COLO668 (cell line): ENCODE results near the gene C5.
"Not testable (repeated sequence)": the region's sequence is repeated elsewhere in the genome, so short reads cannot be mapped to it uniquely, and the experiment has no call there.

Experiments used
- DNase-seq: peaks from one replicate; lab custom pipeline; 2025; ENCODE audit not compliant: unreplicated experiment; lab: John Stamatoyannopoulos, UW

Gene C5

GRCh38 chr9:121053544-121053943, 3.5 kb upstream of the C5 start:
- no peak for DNase-seq

- DNase-seq = no peak
Observed at GRCh38 chr9:121048618-121049017, 1.5 kb downstream of the C5 start.

GRCh38 chr9:121048175-121048574, 1.9 kb downstream of the C5 start:
- no peak for DNase-seq

DNA sequence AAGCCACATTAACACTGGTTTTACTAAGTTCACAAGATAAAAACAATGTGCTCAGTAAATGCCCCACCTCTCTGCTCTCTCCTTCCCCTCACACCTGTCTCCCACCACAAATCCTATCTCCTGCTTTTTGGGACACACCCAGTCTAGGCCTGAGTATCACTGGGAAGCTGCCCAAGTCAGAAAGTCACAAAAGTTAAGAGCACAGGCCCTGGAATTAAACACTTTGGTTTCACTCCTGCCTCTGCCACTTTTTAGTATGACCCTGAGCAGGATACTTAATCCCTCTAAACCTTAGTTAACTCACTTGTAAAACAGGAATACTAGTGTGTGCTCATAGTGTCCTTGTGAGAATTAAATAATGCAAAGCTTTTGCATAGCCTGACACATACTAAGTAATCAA, 11.3 kb downstream of the C5 start:
- DNase-seq = no peak

- DNase-seq = no peak
Observed at GRCh38 chr9:121038362-121038761, 11.7 kb downstream of the C5 start.

GRCh38 chr9:121035717-121036116, 14.4 kb downstream of the C5 start:
- DNase-seq = not testable (repeated sequence)

DNA sequence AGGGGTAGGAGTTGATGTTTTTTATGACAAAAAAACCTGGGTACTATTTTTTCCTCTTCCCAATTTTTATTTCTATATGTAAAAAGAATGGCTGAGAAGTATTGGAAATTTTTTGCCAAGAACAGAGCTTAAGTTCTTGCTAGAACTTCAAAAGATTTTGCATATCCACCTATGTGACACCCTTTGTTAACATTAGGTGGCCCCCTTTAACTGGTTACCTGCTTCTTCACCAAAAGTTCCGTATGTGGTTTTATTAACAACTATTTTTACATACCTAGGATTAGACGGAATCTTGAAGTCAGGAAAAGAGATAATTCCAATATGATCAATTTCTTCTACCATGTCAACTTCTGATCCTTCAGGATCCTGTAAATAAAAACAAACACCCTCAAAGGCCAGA, 15.5 kb downstream of the C5 start:
- DNase-seq = no peak

GRCh38 chr9:121029469-121029868, 20.6 kb downstream of the C5 start:
- DNase-seq = no peak

- not testable (repeated sequence) for DNase-seq
Observed at GRCh38 chr9:121028285-121028684, 21.8 kb downstream of the C5 start.

DNA sequence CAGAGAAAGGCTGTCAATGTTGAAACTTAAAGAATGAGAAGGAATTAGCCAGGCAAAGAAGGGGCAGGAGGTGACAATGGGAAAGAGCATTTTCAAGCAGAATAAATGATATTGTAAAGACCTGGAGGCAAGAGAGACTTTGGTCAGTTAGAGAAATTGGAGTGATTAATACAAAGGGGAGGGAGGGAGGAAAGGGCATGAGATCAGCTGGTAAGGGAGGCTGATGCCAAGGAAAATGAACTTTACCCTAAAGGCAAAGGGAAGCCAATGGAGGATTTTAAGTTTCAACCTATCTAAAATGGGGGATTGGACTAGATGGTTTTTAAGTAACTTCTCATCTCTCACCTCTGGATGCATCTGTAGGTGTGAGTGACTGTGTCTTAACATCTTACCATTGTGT, 23.3 kb downstream of the C5 start:
- DNase-seq = no peak

DNA sequence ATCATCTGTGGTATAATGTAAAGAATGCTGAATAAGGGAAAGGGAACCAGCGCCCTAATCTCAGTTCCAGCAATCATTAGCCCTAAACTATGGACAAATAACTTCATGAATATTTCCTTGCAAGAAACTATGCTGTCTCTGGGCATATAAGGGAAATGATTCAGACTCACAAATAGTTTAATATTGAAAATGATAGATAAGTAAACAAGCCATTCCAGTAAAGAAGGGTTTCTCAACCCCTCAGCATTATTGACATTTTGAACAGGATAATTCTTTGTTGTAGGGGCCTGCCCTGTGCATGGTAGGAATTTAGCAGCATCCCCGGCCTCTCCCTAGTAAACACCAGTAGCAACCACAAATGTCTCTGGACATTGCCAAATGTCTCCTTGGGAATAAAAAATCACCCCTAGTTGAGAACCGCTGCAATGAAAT, 23.8 kb downstream of the C5 start:
- no peak for DNase-seq

DNA sequence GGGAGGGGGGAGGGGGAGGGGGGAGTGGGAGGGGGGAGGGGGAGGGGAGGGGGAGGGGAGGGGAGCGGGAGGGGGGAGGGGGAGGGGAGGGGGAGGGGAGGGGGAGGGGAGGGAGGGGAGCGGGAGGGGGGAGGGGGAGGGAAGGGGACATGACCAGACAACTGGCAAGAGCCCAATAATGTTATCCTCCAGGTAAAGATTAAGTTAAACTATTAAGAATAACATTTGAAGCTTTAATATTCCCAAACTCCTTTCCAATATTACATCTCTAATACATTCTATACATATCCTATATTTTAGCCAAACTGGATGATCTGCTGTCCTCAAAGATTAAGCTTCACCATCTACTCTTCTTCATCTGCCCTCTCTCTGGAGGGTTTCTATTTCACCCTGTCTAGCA, 25.8 kb downstream of the C5 start:
- DNase-seq = no peak

GRCh38 chr9:121023064-121023463, 27.0 kb downstream of the C5 start:
- DNase-seq = no peak

DNA sequence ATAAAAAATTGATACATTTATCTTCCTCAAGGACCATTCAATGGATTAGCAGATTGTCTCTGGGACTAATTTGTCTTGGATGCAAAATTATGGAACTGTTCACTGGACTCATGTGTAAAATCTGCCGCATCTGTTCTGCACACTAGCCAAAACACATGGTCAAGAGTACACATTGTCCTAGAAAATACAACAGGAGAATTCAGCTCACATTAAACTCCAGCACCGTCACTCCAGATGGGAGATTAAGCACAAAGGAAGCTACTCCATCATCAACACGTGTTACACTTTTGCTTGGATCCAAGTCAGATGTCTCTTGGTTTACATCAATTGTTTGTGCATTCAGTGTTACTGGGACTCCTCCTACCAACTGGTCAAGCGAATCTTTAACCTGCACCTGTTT, 28.8 kb downstream of the C5 start:
- DNase-seq = no peak

GRCh38 chr9:121019273-121019672, 30.8 kb downstream of the C5 start:
- DNase-seq = no peak

GRCh38 chr9:121013911-121014310, 36.2 kb downstream of the C5 start:
- no peak for DNase-seq

DNA sequence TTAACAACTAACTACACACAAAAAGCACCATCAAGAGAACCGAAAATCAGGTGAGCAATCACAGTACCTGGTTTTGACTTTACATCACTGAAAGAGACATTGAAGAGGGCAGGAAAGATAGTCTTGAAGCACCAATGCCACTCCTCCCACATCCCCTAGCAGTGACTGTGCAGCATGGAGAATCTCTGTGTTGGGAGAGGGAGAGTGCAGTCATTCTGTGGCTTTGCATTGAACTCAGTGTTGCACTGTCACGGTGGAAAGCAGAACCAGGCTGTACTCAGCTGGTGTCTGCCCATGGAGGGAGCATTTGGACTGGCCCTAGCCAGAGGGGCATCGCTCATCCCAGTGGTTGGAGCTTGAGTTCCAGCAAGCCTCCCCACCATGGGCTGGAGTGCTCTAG, 40.4 kb downstream of the C5 start:
- no peak for DNase-seq

GRCh38 chr9:120999317-120999716, 50.8 kb downstream of the C5 start:
- no peak for DNase-seq

DNA sequence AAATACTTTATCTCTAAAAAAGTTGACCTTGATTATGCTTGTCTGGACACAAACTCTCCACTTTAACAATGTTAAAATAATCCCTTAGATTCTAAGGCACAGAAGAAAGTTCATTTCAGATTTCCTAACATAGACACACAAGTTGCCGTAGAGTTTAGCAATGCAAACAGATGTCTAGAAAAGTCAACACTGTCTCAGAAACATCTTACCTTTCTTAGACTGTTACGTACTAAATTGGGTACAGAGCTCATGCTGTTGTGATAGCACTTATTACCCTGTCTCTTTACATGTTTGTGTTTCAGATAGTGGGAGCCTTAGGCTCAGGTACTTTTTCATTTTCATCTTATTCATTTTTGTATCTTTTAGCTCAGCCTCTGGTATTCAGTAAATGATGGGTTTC, 52.0 kb downstream of the C5 start:
- DNase-seq = no peak

DNA sequence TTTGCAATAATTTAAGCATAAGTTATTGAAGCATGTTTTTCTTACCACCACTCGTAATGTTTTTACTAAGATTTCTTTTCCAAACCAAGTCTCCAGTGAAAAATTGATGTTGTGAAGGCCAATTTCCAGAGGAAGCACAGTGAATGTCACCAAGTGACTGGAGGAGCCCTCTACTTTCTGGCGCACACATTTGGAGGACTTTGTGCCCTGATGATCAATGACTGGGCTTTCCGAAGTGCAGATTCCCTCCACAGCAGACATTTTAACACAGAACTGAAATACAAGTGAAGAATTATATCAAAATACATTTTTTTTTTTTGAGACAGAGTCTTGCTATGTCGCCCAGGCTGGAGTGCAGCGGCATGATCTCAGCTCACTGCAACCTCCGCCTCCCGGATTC, 52.6 kb downstream of the C5 start:
- no peak for DNase-seq

DNA sequence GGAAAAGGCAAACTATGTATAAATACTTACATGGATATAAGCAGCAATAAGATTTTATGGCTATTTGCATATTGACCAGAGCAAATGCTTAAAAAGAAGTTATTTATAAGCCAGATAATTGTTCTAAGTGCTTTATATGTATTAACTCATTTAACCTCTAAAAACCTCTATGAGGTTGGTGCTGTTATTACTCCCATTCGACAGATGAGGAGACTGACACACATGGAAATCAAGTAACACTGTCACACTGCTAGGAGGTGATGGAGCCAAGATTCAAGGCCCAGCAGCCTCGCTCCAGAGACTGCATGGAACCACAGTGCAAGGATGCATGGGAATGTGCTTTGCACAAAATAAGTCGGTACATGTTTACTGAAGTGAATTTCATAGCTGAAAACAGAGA, 53.7 kb downstream of the C5 start:
- DNase-seq = no peak

DNA sequence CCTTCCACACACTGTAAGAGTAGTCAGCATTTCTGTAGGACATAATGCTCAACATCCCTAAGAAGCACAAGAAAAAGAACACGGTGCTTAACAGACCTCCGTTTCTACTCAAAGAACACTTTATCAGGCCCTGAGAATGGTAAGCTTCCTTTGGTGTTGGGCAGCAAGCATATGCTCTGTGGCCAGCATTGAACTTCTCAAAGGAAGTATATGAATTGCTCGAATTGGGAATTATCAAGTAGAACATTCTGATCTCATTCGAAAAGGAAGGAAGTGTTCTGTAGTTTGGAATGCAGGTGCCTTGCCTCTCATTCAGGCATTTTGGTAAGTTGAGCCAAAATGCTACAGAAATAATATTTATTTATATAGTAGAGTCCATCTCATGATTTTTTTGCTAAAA, 61.0 kb downstream of the C5 start:
- DNase-seq = no peak

DNA sequence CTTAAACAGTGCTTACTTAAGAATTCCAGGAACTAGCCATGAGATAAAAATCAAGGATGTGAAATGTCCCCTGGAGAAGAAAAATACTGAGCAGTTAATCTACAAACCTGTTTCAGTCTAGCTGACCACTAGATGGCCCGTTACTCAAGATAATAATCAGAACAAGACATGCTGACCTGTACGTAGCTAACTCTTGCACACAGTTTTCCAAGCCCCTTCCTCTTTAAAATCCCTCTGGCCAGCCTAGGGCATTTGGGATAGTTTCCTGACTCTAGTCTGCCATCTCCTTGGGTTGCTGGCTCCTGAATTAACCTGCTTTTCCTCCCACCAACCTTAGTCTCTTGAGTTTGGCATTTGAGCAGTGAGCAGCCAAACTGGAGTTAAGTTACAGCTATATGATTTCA, 64.3 kb downstream of the C5 start:
- no peak for DNase-seq

DNA sequence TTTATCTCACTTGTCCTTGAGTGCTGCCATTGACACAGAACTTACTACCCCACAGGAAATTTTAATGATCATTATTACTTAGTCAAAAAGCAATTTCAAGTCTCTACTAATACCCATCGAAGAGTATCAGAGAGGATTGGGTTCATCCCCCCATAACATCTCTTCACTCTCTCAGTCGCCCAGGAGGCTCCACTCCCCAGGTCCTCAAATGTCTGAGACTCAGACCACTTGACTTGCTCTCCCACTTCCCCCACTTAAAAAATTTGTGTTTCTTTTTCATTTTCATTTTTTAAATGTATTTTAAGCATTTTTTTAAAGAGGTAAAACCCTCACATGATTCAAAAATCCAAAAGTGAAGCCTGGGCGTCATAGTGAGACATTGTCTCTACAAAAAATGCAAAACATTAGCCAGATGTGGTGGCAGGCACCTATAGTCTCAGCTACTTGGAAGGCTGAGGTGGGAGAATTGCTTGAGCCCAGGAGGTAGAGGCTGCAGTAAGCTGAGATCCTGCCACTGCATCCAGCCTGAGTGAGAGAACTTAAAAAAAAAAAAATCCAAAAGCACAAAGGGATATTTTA, 66.7 kb downstream of the C5 start:
- no peak for DNase-seq
